Measurements from ENCODE around the gene AFG1L.
"Not testable (repeated sequence)": the region's sequence is repeated elsewhere in the genome, so short reads cannot be mapped to it uniquely, and the experiment has no call there.

The AFG1L gene

GRCh38 chr6:108348655-108349349 is 53.9 kb downstream of the AFG1L start:
- in situ Hi-C loops (cut with MboI; ENCODE audit: low sequenced_read_pairs) = no loop called here

- in situ Hi-C loops (cut with MboI; ENCODE audit: low sequenced_read_pairs) = no loop called here
Measured at GRCh38 chr6:108350528-108350927, 55.7 kb downstream of the AFG1L start.

GRCh38 chr6:108353853-108354252 is 59.0 kb downstream of the AFG1L start:
- in situ Hi-C loops (cut with MboI; ENCODE audit: low sequenced_read_pairs) = no loop called here

- in situ Hi-C loops (cut with MboI; ENCODE audit: low sequenced_read_pairs) = no loop called here
Measured at GRCh38 chr6:108355120-108355519, 60.3 kb downstream of the AFG1L start.

GRCh38 chr6:108355890-108356289 is 61.0 kb downstream of the AFG1L start:
- in situ Hi-C loops (cut with MboI; ENCODE audit: low sequenced_read_pairs) = no loop called here

- in situ Hi-C loops (cut with MboI; ENCODE audit: low sequenced_read_pairs) = no loop called here
Measured at GRCh38 chr6:108359901-108360882, 65.3 kb downstream of the AFG1L start.

GRCh38 chr6:108360919-108361311 is 66.1 kb downstream of the AFG1L start:
- in situ Hi-C loops (cut with MboI; ENCODE audit: low sequenced_read_pairs) = no loop called here

- in situ Hi-C loops (cut with MboI; ENCODE audit: low sequenced_read_pairs) = no loop called here
Measured at GRCh38 chr6:108361312-108361932, 66.6 kb downstream of the AFG1L start.

- in situ Hi-C loops (cut with MboI; ENCODE audit: low sequenced_read_pairs) = no loop called here
Measured at GRCh38 chr6:108362455-108362854, 67.6 kb downstream of the AFG1L start.

- in situ Hi-C loops (cut with MboI; ENCODE audit: low sequenced_read_pairs) = no loop called here
Measured at GRCh38 chr6:108363113-108363512, 68.3 kb downstream of the AFG1L start.

GRCh38 chr6:108363889-108364313 is 69.0 kb downstream of the AFG1L start:
- in situ Hi-C loops (cut with MboI; ENCODE audit: low sequenced_read_pairs) = no loop called here

GRCh38 chr6:108364470-108364869 is 69.6 kb downstream of the AFG1L start:
- in situ Hi-C loops (cut with MboI; ENCODE audit: low sequenced_read_pairs) = no loop called here

- in situ Hi-C loops (cut with MboI; ENCODE audit: low sequenced_read_pairs) = no loop called here
Measured at GRCh38 chr6:108365478-108365877, 70.6 kb downstream of the AFG1L start.

GRCh38 chr6:108366236-108366635 is 71.4 kb downstream of the AFG1L start:
- in situ Hi-C loops (cut with MboI; ENCODE audit: low sequenced_read_pairs) = no loop called here

GRCh38 chr6:108368431-108369030 is 73.7 kb downstream of the AFG1L start:
- in situ Hi-C loops (cut with MboI; ENCODE audit: low sequenced_read_pairs) = no loop called here

- in situ Hi-C loops (cut with MboI; ENCODE audit: low sequenced_read_pairs) = no loop called here
Measured at GRCh38 chr6:108380876-108381275, 86.0 kb downstream of the AFG1L start.

- in situ Hi-C loops (cut with MboI; ENCODE audit: low sequenced_read_pairs) = no loop called here
Measured at GRCh38 chr6:108383981-108384380, 89.1 kb downstream of the AFG1L start.

GRCh38 chr6:108389190-108389589 is 94.3 kb downstream of the AFG1L start:
- in situ Hi-C loops (cut with MboI; ENCODE audit: low sequenced_read_pairs) = not testable (repeated sequence)

GRCh38 chr6:108395297-108395696 is 100.4 kb downstream of the AFG1L start:
- in situ Hi-C loops (cut with MboI; ENCODE audit: low sequenced_read_pairs) = no loop called here

- in situ Hi-C loops (cut with MboI; ENCODE audit: low sequenced_read_pairs) = no loop called here
Measured at GRCh38 chr6:108403236-108403635, 108.4 kb downstream of the AFG1L start.

- in situ Hi-C loops (cut with MboI; ENCODE audit: low sequenced_read_pairs) = no loop called here
Measured at GRCh38 chr6:108406943-108407342, 112.1 kb downstream of the AFG1L start.

Data from hTERT RPE-1 (cell line).